HS-27A (cell line): Measurements from ENCODE around the gene C1orf167.

Experiments used
- DNase-seq: peaks from one replicate; pipeline ENCODE4 v3.0.0-alpha.2; 2012; ENCODE audit warnings: low read depth, missing footprints

The C1orf167 gene, protein sequence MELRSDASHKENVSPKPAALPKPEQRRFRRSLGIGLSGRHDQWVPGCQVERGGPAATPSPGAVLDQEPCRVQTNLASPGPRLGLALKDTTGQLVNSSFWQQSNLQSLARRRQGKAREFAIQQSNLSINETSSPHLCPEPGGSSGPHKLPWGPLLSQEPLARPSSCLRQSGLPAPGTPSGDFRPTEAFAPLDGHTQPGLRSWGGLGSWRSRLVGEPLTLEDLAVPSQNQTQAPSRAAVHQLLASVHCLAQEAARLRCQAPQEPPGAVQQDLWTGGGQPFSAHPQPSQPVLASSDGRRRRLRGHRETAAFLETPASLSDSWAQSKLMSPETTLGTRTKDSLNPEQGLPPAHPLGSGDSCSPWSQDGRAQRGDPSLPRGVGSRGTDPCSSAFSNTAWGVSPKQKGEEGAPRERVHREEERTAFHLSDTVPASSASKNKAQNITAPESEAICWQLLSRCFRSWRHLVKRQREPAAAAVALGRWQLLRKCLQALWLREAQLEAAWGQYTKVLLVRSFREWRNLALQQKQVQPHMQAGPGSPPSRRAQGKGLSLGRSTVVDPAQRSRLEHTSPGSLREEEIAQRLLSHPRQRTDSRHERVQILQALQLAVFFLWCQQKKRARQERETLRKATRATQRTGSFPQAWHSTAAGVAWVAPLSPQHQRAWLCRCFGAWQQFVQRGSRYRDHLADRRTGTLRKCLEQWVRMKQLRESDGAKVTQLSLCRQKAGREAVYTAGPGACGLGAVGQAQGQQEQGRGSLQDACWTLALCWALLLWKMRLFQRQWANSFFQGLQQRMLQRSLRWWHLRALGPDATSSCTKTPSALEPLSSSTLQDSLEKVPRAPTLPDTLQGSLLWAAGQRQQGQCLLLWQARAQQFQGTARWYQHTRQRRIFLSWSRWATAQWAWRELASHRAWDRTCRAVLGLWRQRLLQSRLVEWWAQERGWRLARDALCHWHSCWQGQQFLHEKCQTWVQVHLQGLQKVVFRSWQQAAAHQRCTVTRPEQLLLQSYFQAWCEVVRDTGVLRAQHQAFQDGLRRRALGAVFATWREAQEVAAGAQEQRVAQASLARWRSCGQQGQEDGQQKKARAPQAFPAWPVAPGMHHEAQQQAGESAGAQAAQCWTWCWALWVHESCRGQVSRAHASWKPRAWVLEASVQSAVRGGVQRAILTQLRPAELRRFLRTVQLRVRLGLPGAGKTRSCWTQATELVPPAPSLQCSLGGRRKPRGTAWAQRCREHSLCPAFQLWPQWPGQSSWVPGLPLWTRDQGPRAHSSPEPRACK (N-terminal part only)

DNA sequence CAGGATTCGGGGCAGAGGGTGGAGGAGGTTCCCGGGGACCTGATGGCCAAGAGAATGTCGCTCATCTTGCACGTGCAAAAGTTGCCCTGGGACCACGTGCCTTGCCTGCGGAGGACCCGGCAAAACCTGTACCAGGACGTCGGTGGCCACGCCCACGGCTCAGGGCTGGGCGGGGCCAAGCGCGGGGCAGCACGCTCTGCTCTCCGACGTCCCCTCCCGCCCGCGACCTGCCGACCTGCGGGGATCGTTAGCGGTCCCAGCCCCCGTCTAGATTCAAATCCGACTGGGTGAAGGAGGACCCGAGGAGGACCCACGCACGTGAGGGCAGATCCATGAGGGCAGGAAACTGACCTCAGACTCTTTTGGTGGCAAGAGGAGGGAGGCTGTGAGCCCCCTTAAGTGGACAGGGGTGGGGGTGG, at the start of gene C1orf167:
C1orf167 (plus strand) TSS at position 206 of the 419 bp plus-strand sequence. CDS start 2,208 bp downstream, outside the sequence.
- DNase-seq = no peak

DNA sequence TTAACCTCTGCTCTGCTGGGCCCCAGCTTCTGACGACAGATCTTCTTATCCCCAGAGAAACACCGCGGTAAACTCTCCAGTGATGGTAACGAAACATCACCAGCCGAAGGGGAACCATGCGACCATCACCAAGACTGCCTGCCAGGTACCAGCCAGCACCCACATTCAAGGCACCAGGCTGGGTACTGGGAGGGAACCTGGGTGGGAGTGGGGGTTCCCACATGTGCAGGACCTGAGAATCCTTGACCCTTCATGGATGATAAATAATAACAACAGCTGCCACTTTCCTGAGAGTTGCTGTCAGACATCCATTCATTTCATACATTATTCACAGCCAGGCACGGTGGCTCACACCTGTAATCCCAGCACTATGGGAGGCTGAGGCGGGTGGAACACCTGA, 49.7 kb upstream of the C1orf167 start:
- DNase-seq = no peak

DNA sequence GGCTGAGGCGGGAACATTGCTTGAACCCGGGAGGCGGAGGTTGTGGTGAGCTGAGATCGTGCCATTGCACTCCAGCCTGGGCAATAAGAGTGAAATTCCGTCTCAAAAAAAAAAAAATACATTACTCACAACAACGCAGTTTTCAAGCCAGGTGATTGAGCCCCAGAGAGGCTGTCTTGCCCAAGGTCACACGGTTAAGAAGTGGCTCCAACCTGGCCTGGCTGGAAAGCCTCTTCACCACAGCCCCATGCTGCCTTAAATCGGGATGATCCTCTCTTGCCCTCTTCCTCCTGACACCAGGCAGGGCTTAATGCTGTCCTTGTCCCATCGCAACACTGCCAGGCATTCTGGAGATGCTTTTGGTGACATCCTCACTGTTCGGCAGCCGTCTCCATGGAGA, 48.9 kb upstream of the C1orf167 start:
- DNase-seq = no peak

DNA sequence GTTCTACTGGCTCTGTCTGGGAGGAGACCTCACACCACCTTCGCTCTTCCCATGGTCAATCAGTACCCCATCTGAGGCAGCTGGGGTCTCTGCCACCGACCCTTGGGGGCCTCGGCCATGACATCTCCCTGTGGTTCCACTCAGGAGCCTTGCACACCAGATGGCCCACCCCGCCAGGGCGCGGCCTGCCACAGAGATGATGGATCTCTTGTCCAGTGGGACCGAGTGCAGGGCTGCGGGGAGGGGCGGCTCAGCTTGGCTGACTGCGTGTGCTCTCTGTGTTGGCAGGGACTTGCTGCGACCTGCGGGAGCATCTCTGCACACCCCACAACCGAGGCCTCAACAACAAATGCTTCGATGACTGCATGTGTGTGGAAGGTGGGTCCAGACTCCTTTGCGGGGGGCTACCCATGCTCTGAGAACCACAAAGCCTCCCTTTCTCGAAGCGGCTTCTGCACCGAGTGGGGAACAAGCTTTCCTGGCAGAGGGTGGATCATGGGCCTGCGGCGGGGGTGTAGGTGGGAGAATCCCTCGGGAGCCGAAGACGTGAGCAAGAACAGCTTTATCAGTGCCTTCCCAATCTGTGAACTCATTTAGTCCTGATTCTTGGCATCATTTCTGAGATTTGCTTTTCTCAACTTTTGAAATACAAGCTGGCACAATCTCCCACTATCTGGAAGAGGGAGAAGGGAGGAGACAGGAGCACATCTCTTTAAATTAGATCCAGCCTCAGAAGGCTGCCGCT, 47.0 kb upstream of the C1orf167 start:
- no peak for DNase-seq

DNA sequence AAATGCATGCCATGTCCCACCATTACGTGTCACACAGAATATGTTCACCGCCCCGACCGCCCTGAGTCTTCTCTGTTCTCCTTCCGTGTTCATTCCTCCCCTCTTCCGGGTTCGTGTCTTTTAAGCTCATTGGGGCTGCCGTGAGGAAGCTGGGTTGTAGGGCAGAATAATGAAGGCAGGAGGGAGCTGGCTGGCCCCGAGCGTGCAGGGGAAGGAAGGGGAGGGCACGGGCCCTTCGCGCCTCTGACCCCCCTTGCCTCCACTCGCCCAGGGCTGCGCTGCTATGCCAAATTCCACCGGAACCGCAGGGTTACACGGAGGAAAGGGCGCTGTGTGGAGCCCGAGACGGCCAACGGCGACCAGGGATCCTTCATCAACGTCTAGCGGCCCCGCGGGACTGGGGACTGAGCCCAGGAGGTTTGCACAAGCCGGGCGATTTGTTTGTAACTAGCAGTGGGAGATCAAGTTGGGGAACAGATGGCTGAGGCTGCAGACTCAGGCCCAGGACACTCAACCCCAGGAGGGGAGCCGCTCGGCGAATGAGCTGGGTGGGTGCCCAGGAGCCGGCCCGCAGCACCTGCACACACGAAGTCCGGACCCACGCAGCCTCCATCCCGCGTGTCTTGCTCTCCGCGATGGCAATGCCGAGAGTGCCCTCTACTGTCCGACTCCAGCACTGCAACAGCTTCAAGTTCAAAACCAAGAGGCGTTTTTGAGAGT, 42.5 kb upstream of the C1orf167 start:
- peak; percentile 19 for DNase-seq

DNA sequence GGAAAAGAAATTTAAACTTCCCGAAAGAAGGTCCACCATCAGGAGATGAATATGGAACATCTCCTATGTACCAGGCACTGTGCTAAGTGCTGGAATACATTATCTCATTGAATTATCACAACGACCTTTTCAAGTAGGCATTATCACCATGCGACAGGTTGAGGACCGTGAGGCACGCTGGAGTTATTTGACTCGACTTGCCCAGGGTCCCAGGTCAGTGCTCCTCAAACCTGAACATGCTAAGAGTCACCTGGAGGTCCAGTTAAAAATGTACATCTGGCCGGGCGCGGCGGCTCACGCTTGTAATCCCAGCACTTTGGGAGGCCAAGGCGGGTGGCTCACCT, 42.0 kb upstream of the C1orf167 start:
- DNase-seq = no peak

DNA sequence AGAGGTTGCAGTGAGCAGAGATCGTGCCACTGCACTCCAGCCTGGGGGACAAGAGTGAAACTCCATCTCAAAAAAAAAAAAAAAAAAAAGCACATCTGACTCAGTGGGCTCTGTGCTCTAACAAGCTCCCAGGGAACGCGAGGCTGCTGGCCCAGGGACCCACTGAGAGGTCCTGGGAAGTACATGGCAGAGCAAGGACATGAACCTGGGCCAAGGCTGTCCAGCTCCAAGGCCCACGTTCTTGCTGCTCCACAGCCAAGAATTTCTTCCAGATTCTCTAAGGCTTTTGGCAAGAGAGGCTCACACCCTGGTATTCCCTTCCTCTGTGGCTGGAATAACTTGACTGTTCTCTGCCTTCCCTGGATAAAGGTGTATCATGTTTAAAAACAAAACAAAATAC, 41.5 kb upstream of the C1orf167 start:
- DNase-seq = no peak

DNA sequence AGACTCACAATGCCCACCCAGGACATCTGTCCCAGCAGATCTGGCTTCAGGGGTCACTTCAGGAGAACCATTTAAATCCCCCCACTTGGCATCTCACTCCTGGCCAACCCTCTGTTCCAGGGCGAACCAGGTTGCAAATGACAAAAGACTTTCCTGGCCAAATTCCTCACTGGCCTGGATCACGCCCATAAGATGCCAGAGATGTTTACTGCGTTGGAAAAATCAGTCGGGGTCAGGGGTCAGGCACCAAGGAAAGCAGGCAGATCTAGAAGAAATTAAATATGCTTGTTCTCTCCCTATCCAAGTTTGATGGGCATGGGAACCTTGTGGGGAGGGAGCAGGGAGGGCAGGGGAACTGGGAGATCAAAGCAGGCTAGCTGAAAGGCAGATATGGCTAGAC, 40.7 kb upstream of the C1orf167 start:
- no peak for DNase-seq

DNA sequence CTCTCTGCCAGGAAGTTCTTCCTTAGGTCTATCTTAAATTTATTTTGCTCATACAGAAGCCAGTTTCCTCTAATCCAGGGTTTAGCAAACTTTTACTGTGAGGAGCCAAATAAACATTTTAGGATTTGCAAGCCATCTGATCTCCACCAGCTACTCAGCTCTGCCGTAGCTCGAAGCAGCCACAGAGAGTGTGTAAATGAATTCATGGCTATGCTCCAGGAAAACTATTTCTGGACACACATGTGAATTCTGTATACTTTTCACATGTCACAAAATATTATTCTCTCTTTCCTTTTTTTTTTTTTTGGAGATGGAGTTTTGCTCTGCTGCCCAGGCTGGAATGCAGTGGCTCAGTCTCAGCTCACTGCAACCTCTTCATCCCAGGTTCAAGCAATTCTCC, 39.5 kb upstream of the C1orf167 start:
- no peak for DNase-seq

DNA sequence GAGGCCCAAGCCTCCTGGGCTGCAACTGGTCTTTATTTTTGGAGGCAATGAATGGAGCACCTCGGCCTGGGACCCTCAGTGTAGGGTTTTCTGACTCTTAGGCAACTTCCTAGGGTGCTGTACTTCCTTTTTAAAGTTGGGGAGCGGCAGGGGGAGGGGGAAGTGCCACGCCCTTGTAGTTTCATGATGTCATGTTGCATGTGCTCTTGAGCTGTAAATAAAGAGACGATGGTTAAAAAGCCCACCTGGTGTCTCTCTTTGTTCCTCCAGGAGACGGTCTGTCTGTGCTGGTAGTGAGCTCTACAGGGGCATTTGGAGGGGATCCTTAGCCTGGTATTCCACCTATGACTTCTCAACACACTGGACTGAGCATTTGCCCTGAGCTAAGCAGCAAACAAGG, 36.4 kb upstream of the C1orf167 start:
- no peak for DNase-seq

DNA sequence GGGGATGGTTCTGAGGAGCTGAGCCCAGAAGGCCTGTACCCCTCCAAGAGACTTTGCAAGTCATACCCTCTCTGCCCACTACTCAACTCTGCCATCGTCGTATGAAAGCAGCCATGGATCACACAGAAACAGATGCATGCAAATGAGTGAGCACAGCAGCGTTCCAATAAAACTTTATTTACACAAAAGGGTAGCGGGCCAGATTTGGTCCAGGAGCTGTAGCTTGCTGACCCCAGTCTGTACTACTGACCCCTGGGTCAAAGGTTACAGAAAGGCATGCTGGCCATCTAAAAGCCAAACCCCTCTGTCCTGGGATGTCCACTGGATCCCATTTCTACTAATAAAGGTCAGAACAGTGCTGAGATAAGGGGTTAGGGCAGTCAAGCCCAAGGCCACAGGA, 34.9 kb upstream of the C1orf167 start:
- DNase-seq = no peak

DNA sequence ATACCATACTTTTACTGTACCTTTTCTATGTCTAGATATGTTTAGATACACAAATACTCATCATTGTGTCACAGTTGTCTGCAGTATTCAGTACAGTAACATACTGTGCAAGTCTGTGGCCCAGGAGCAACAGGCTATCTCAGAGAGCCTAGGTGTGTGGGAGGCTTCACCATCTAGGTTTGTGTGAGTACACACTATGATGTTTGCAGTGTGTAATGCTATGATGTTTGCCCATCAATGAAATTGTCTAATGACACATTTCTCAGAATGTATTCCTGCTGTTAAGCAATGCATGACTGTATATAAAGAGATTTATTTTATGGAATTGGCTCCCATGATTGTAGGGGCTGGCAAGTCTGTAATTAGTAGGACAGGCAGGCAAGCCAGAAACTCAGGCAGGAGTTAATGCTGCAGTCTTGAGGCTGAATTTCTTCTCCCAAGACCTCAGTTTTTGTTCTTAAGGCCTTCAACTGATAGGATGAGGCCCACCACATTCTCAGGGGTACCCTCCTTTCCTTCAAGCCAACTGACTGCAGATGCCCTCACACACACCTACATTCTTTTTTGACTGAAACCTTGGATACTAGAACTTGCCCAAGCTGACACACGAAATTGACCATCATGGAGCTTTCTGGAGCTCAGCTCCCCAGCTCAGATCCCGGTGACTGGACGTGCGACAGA, 33.7 kb upstream of the C1orf167 start:
- DNase-seq = no peak

DNA sequence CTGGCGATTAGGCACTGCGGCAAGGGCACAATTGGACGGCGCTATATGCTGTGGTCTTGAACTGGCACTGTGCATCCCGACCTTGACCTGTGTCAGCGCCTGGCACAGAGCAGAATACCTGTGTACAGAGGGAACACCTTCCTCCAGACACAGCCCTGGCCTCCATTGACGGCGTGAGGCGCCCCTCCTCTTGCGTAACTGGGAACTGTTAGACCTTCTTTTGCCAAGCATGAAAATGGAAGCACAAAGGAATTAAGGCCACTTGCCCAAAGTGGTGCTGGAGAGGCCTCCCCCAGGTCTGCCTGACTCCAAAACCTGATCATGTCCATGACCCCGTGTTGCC, 32.9 kb upstream of the C1orf167 start:
- DNase-seq = no peak

DNA sequence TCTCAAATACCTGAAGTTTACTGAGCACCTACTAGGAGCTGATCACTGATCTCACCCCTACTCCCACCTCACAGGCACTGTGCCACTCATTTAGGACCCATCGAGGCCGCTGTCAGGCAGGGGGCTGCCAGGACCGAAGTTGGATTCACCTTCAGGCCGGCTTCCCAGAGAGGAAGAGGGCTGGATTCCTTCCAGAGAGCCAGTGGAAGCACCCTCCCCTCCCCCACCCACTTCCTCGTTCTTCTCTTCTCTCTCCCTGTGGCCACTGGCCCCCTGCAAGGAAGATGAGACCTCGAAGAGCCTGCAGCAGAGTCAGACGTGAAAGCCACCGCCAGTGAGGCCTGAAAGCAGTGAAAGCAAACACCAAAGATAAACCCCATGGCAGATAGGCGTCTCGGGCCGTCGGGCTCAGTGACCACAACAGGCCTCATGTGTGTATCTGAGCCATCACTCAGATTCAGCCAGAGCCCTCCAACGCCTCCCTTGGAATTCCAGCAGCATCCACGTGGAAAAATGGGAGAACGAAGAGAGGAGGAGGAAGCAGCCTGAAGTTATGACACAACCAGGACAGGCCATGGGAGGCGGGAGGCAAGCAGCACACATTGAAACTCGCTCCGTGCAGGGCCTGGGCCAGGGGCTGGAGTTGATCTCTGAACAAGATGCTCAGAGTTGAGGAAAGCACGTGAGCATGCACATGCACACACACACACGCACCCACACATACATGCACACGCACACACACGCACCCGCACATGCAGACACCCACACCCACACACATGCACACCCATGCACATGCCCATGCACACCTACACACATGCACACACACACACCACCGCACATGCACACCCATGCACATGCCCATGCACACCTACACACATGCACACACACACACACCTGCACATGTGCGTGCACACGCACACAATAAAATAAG, 32.2 kb upstream of the C1orf167 start:
- no peak for DNase-seq

DNA sequence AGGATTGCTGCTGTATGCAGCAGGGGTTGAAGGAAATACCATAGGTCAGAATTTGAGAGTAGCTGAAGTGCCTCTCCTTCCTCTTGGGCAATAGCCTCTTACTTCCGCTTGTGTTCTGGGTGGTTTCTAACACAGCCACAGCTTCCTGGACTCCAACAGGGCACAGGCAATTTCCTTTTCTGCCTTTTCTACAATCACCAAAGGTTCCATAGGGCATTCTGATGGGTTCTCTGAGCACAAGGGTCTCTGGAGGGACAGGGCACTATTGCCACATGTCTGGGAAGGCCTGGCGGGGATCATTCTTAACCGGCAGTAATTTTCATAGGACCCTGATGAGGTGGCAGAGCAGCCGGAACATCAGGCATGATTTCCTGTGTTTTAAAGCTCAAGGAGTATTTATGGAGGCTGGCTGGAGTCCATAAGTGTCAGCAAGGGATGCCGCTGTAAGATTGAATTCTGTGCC, 31.5 kb upstream of the C1orf167 start:
- DNase-seq = no peak

DNA sequence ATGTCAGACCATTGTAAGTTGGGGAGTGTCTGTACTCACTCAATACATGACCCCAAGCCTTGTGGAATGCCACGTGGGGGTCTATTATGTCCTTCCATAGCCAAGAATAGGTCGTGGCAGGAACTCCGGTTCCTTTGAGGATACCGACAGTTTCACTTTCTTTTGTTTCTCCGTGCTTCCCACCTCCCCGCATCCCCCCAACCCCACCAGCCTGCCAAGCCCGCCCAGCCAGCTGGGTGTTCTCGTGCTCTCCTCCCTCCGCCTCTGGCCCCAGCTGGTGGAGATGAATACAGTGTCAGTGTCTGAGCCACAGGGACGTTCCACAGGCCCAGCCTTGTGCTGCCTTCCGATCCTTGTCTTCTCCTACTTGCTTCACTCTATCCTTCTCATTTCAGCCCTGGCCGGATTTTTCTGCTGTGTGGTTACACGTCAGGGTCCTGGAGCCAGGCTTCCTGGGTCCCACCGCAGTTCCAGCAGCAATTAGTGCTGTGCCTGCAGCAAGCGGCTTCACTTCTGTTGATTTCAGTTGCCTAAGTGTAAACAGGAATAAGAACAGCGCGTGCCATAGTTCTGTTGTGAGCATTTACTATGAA, 30.2 kb upstream of the C1orf167 start:
- DNase-seq = no peak

DNA sequence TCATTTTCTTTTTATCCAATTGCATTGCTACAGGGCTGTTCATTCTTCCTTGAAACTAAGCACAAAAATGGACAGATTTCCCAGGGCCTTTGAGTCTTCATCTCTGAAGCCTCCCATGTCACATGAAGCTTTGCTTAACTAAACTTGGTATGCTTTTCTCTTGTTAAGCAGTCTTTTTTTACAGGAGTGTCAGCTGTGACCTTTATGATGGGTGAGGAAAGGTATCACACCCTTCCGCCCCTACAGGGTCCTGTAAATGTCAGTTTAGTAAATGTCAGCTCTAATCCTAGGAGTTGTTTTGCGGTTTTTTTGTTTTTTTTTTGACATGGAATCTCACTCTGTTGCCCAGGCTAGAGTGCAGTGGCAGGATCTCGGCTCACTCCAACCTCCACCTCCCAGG, 28.7 kb upstream of the C1orf167 start:
- no peak for DNase-seq

DNA sequence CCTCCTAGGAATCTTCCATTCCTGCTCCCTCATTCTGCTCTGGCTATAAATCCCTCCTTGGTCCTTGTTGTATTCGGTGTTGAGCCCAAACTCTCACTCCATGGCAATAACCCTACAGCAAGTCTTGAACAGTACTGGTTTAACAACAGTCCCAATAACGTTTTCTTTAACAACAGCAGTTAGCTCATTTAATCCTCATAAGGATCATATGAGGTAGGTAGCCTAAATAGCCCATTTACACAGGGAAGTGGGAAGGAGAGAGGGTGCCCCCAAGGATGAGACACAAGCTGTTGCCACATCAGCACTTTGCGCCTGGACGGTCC, 26.5 kb upstream of the C1orf167 start:
- DNase-seq = no peak
